SKM-1 (cell line): ENCODE measurements around the gene IZUMO4.

Experiments
- DNase-seq: peaks from one replicate; lab custom pipeline; 2025; ENCODE audit not compliant: unreplicated experiment; lab: John Stamatoyannopoulos, UW

Gene IZUMO4

GRCh38 chr19:2142173-2142829 is 45.6 kb downstream of the IZUMO4 start:
- no peak for DNase-seq

GRCh38 chr19:2144190-2144589 is 47.5 kb downstream of the IZUMO4 start:
- no peak for DNase-seq

GRCh38 chr19:2145831-2146241 is 49.1 kb downstream of the IZUMO4 start:
- DNase-seq = no peak

GRCh38 chr19:2148482-2149135 is 51.9 kb downstream of the IZUMO4 start:
- no peak for DNase-seq
